ENCODE measurements around the gene SV2B. TPM values are rescaled to one million over a fixed set of nuclear protein-coding genes. Genes with fewer than 3 reads are reported as not detected.

SV2B gene
- total and polyA plus RNA-seq, 9 of the 15 experiments (the other 6 are each of a cell fraction or from before 2014, with no cell fraction given): 0.01 to 0.25 (median 0.11) TPM

DNA sequence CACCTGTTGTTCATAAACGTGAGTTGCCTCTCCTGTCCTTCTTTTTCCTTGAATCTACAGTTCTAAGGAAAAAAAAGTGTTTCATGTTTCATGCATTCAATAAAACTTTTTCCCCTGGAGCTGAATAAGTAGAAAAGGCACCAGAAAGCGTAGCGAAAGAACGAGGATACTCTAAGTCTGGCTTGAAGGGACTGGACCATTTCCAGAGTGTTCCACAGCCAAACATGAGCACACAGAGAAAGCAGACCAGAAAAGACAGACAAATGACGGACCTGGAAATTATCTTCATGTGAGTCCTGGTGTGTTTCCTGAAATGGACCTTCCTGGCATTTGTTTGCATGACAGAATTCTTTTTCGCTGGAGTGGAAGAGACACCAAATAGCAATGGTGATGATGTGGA is 204.7 kb downstream of the SV2B start:
- 0 out of 2 replicates have a peak, but pooled peaks cover 3% of the 10 kb centered on the region for H4K20me1 ChIP-seq (replicated peaks; ENCODE audit: control insufficient read depth, insufficient read depth, low read length)
- H3K4me1 ChIP-seq (replicated peaks in 1 of 2; ENCODE audit: control insufficient read depth in 2 of 2, insufficient read depth in 2 of 2, low read length in 2 of 2): no peaks in the 10 kb centered on the region
- WGBS (ENCODE audit: insufficient coverage, low coverage, missing lambda C conversion rate): 0% methylated on average over 6 of the region's 6 CpGs
- no peaks in the 10 kb centered on the region for H3K36me3 ChIP-seq (ENCODE audit: control insufficient read depth, insufficient read depth, low read length)
- BruUV-seq (replicated peaks): no TSS peak
- no peaks in the 10 kb centered on the region for H3K9me1 ChIP-seq (ENCODE audit: control insufficient read depth, insufficient read depth, low read length)
- H3K27ac ChIP-seq (ENCODE audit: extremely low read depth, low read depth, low read length): no peak overlapping the region
- DNase-seq (ENCODE audit: extremely low read depth in 1 of 4, low spot score in 3 of 4): no peak
- no peak for ATAC-seq
- TF ChIP-seq CHD4 (IDR thresholded peaks at IDR 0.05; ENCODE audit: insufficient read depth, insufficient replicate concordance, low read depth, low read length, poor library complexity, severe bottlenecking) (no peak), ZFPM2 (CRISPR knock-in tag; IDR thresholded peaks at IDR 0.05) (no peak), CCNT2 (IDR thresholded peaks at IDR 0.05; ENCODE audit: borderline replicate concordance, extremely low read depth, insufficient read length, low read depth, low read length) (no peak), WHSC1 (IDR thresholded peaks at IDR 0.05; ENCODE audit: low read length) (no peak)
- TF ChIP-seq, protein P1, sequence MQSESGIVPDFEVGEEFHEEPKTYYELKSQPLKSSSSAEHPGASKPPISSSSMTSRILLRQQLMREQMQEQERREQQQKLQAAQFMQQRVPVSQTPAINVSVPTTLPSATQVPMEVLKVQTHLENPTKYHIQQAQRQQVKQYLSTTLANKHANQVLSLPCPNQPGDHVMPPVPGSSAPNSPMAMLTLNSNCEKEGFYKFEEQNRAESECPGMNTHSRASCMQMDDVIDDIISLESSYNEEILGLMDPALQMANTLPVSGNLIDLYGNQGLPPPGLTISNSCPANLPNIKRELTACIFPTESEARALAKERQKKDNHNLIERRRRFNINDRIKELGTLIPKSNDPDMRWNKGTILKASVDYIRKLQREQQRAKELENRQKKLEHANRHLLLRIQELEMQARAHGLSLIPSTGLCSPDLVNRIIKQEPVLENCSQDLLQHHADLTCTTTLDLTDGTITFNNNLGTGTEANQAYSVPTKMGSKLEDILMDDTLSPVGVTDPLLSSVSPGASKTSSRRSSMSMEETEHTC (IDR thresholded peaks at IDR 0.05): no peak
- no peak overlapping the region for H3K9ac ChIP-seq (ENCODE audit: insufficient read depth in 1 of 2, low read depth in 2 of 2, low read length in 2 of 2)
- H3K4me3 ChIP-seq: no peak overlapping the region
- no peaks in the 10 kb centered on the region for H3K9me3 ChIP-seq (replicated peaks; ENCODE audit: control insufficient read depth, insufficient read depth, low read depth, low read length)
- H3K27me3 ChIP-seq (ENCODE audit: control insufficient read depth in 2 of 2, insufficient read depth in 2 of 2, low read length in 2 of 2): peaks cover 2 to 12% of the 10 kb centered on the region in 2 experiments; a peak in 2 of 5 replicates
- intact Hi-C loops (cut with micrococcal nuclease) (loop anchor here (10.0 kb wide), 1 partner anchor 300 kb away; no protein-coding TSS in a partner anchor), in situ Hi-C loops (cut with MboI) (loop anchor here (5.0 kb wide), 1 partner anchor 778 kb away; no protein-coding TSS in a partner anchor)
- ChIA-PET POLR2A (no interaction called here), CTCF (ENCODE audit: low intra/inter-chr PET ratio) (interaction anchor here (1.1 to 1.2 kb wide), 2 partner anchors 225 to 549 kb away, joined by 3 to 4 read pairs; partner anchors contain the start of gene SLCO3A1)
- no peak overlapping the region for H2AFZ ChIP-seq (ENCODE audit: low read depth, low read length)
- FAIRE-seq: no peak
- H3K4me2 ChIP-seq (ENCODE audit: insufficient read depth, low read length): no peak overlapping the region
- no peaks in the 10 kb centered on the region for H3K79me2 ChIP-seq (ENCODE audit: control insufficient read depth, insufficient read depth, low read length)

All from K562 (cell line).